B cell (primary cell): ENCODE data around the gene NOS1AP. TPM values are rescaled to one million over a fixed set of nuclear protein-coding genes. Genes with fewer than 3 reads are reported as not detected.

Experiments
- ATAC-seq: fragments of 200-7000 bp; cut with Tn5 transposase; one replicate; pipeline ENCODE4 v1.10.0; 2021; ENCODE audit warnings: low read depth, mild to moderate bottlenecking, moderate number of reproducible peaks, moderate library complexity
- CTCF ChIA-PET: fragments of 350-600 bp; sonication (Branson Sonifier 250); formaldehyde crosslinking; loops from one replicate; lab custom pipeline; 2021; ENCODE audit warnings: antibody characterized with exemption, inconsistent platforms; lab: Charles Lee
- POLR2A ChIA-PET: fragments of 350-600 bp; sonication (Branson Sonifier 250); formaldehyde crosslinking; loops from one replicate; lab custom pipeline; 2021; ENCODE audit warnings: antibody characterized with exemption; lab: Charles Lee
- DNase-seq: peaks from one replicate; pipeline ENCODE4 v3.0.0; 2013
- H2AFZ ChIP-seq: 2 replicates; pipeline ENCODE4 v1.6.1; 2012; ENCODE audit warnings: mild to moderate bottlenecking, low read depth, low read length; ENCODE audit not compliant: insufficient read depth, poor library complexity, severe bottlenecking
- H3K27ac ChIP-seq, 2 donors: 1 replicate in 1 of 2; 2 replicates in 1 of 2; pipeline ENCODE4 v1.5.1; 2012 to 2013; ENCODE audit warnings: low read length in 2 of 2, mild to moderate bottlenecking in 2 of 2, moderate library complexity in 1 of 2
- H3K27me3 ChIP-seq, 4 experiments: fragments of 200-600 bp in 1 of 4; sonication (generic) in 1 of 4; replicated peaks in 1 of 4; 1 replicate in 2 of 4; 2 replicates in 2 of 4; pipeline versions ENCODE4 v1.6.1 to v1.7.0; 2013 to 2016; ENCODE audit warnings: low read length in 3 of 4, mild to moderate bottlenecking in 2 of 4, mixed read lengths in 1 of 4, moderate library complexity in 1 of 4; ENCODE audit not compliant: insufficient read depth in 4 of 4, control insufficient read depth in 3 of 4; ENCODE audit errors: control extremely low read depth in 1 of 4
- H3K36me3 ChIP-seq, 2 experiments: replicated peaks in 1 of 2; 1 replicate in 1 of 2; 2 replicates in 1 of 2; pipeline versions ENCODE4 v1.6.1 to v1.7.1; 2013; ENCODE audit warnings: low read length in 1 of 2; ENCODE audit not compliant: insufficient read depth in 2 of 2, control insufficient read depth in 1 of 2; ENCODE audit errors: control extremely low read depth in 1 of 2, extremely low read depth in 1 of 2
- H3K4me1 ChIP-seq, 2 donors: fragments of 200-600 bp in 1 of 2; sonication (generic) in 1 of 2; 1 replicate in 1 of 2; 2 replicates in 1 of 2; pipeline versions ENCODE4 v1.5.1 to v1.6.1; 2013 to 2017; ENCODE audit warnings: low read length in 2 of 2; ENCODE audit not compliant: control insufficient read depth in 2 of 2, insufficient read depth in 2 of 2
- H3K4me2 ChIP-seq: replicated peaks from 2 replicates; pipeline ENCODE3; 2012; ENCODE audit warnings: mild to moderate bottlenecking, low read depth, low read length; ENCODE audit not compliant: poor library complexity, severe bottlenecking
- H3K4me3 ChIP-seq, 5 experiments: fragments of 200-600 bp in 1 of 5; sonication (generic) in 1 of 5; 1 replicate in 3 of 5; 2 replicates in 2 of 5; pipeline versions ENCODE4 v1.5.1 to v1.7.0; 2011 to 2016; ENCODE audit warnings: low read length in 4 of 5, mild to moderate bottlenecking in 4 of 5, low read depth in 2 of 5, control low read depth in 1 of 5, moderate library complexity in 1 of 5; ENCODE audit not compliant: insufficient read depth in 1 of 5; ENCODE audit errors: control extremely low read depth in 1 of 5, extremely low read depth in 1 of 5
- H3K79me2 ChIP-seq: fragments of 200-600 bp; sonication (generic); one replicate; pipeline ENCODE4 v1.6.0; 2016; ENCODE audit warnings: low read length; ENCODE audit not compliant: control insufficient read depth, insufficient read depth
- H3K9ac ChIP-seq: fragments of 200-600 bp; sonication (generic); 2 replicates; pipeline ENCODE4 v1.6.1; 2017; ENCODE audit warnings: mild to moderate bottlenecking, low read length, moderate library complexity
- H3K9me3 ChIP-seq, 3 donors: one replicate each; pipeline versions ENCODE4 v1.6.1 to v1.7.1; 2013; ENCODE audit warnings: low read length in 2 of 3; ENCODE audit not compliant: control insufficient read depth in 2 of 3, insufficient read depth in 1 of 3; ENCODE audit errors: control extremely low read depth in 1 of 3
- H4K20me1 ChIP-seq: 2 replicates; pipeline ENCODE4 v1.6.0; 2012; ENCODE audit warnings: mild to moderate bottlenecking, low read length; ENCODE audit not compliant: insufficient read depth, control insufficient read depth, poor library complexity, severe bottlenecking
- H3K27ac Mint-ChIP-seq: one replicate; pipeline ENCODE4 v1.8.0; 2021; ENCODE audit warnings: mixed read lengths
- H3K27me3 Mint-ChIP-seq: one replicate; pipeline ENCODE4 v1.8.0; 2021; ENCODE audit warnings: mixed read lengths
- H3K4me1 Mint-ChIP-seq: one replicate; pipeline ENCODE4 v1.8.0; 2021; ENCODE audit warnings: mixed read lengths
- H3K4me3 Mint-ChIP-seq: one replicate; pipeline ENCODE4 v1.8.0; 2021; ENCODE audit warnings: mixed read lengths
- H3K9me3 Mint-ChIP-seq: one replicate; pipeline ENCODE4 v1.8.0; 2022; ENCODE audit warnings: mixed read lengths; ENCODE audit not compliant: insufficient read depth
- EZH2 ChIP-seq: IDR thresholded peaks from 2 replicates; pipeline ENCODE4 v1.6.1; 2012; ENCODE audit warnings: borderline replicate concordance, low read depth, mild to moderate bottlenecking, moderate library complexity, low read length; ENCODE audit not compliant: insufficient read depth, poor library complexity, severe bottlenecking
- WGBS: methylation state at CpG from one replicate; pipeline ENCODE4 v1.1.5; 2013; ENCODE audit warnings: missing lambda C conversion rate; ENCODE audit not compliant: insufficient coverage; 5-methylcytosine and 5-hydroxymethylcytosine counted together
- intact Hi-C: fragments of 100-400 bp; cut with micrococcal nuclease; formaldehyde crosslinking; loops from one replicate; pipeline ENCODE4 v1.10.0; 2022
- polyA plus RNA-seq: library from polyadenylated mRNA; depleted of rRNA; stranded (reverse); fragments of >200 nt; gene quantifications from 2 replicates; pipeline ENCODE4 v1.2.3, GENCODE V29; 2012
- total RNA-seq, 2 donors: library from RNA; stranded (reverse); fragments of 120-200 nt in 1 of 2; gene quantifications; 1 replicate in 1 of 2; 2 replicates in 1 of 2; pipeline versions ENCODE4 v1.2.3 to v1.2.4, GENCODE V29; 2013 to 2022
- TF ChIP-seq, protein P1 (sequence below): fragments of 200-600 bp; IDR thresholded peaks from one replicate; pipeline ENCODE4 v1.8.0; 2022; ENCODE audit warnings: antibody characterized with exemption, mild to moderate bottlenecking

NOS1AP gene
- total and polyA plus RNA-seq, 2 donors (not counting 1 experiment from before 2014, with no cell fraction given): 0.32 TPM; not detected in 1

DNA sequence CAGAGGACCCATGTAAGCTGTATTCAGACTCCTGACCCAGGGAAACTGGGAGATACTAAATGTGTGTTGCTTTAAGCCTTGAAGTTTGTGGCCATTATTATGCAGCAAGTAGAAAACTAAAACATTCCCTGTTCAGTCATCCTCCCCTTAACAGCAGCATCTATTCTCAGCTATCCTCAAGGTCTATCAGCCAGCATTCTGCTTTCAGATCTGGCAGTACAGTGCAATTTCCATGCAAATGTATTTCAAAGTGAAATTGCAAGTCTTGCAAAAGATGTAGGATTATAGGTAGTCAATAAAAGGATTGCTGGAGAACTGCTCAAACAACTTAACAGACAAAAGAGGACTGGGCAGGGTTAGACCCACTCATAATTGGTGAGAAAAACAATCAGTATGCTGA lies 111.3 kb downstream of the NOS1AP start:
- Mint-ChIP-seq H3K27ac (no peak overlapping the region), H3K4me3 (no peak overlapping the region), H3K9me3 (no peaks in the 10 kb centered on the region), H3K27me3 (peaks cover 4% of the 10 kb centered on the region), H3K4me1 (no peaks in the 10 kb centered on the region)
- Histone ChIP-seq H3K4me2 (no peak overlapping the region), H3K4me3 (no peak overlapping the region), H3K27ac (no peak overlapping the region), H3K9me3 (no peaks in the 10 kb centered on the region), H3K36me3 (no peaks in the 10 kb centered on the region), H3K79me2 (no peaks in the 10 kb centered on the region), H4K20me1 (no peaks in the 10 kb centered on the region), H3K9ac (no peak overlapping the region), H2AFZ (no peak overlapping the region), H3K27me3 (no peaks in the 10 kb centered on the region), H3K4me1 (no peaks in the 10 kb centered on the region)
- ChIA-PET POLR2A (no interaction called here), CTCF (no interaction called here)
- no peak for TF ChIP-seq EZH2
- DNase-seq (no peak), ATAC-seq (no peak)
- intact Hi-C loops: no loop called here

DNA sequence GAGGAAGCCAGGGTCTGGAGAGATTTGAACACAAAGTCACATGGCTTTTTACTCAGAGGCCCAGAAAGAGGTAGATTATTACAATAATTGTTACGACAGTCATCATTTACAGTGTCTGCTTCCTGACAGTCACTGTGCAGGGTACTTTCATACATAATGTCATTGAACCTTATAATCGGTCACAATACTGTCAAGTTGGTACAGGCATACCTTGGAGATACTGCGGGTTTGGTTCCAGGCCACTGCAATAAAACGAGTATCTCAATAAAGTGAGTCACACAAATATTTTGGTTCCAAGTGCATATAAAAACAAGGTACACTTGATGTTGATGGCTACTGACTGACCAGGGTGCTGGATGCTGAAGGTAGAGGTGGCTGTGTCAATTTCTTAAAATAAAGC lies 112.6 kb downstream of the NOS1AP start:
- 90% methylated on average over 2 of the region's 4 CpGs for WGBS
- no peaks in the 10 kb centered on the region for H3K79me2 ChIP-seq
- no peak overlapping the region for H3K4me2 ChIP-seq
- Mint-ChIP-seq H3K27me3 (peaks cover 6% of the 10 kb centered on the region), H3K4me3 (no peak overlapping the region), H3K9me3 (no peaks in the 10 kb centered on the region), H3K27ac (no peak overlapping the region), H3K4me1 (no peaks in the 10 kb centered on the region)
- ChIA-PET POLR2A (no interaction called here), CTCF (no interaction called here)
- H3K9me3 ChIP-seq: peaks cover 0 to 3% (median 3%) of the 10 kb centered on the region in 3 donors
- intact Hi-C loops: no loop called here
- no peak overlapping the region for H2AFZ ChIP-seq
- no peaks in the 10 kb centered on the region for H3K36me3 ChIP-seq
- H3K9ac ChIP-seq: no peak overlapping the region
- no peak for TF ChIP-seq EZH2
- TF ChIP-seq, protein P1, sequence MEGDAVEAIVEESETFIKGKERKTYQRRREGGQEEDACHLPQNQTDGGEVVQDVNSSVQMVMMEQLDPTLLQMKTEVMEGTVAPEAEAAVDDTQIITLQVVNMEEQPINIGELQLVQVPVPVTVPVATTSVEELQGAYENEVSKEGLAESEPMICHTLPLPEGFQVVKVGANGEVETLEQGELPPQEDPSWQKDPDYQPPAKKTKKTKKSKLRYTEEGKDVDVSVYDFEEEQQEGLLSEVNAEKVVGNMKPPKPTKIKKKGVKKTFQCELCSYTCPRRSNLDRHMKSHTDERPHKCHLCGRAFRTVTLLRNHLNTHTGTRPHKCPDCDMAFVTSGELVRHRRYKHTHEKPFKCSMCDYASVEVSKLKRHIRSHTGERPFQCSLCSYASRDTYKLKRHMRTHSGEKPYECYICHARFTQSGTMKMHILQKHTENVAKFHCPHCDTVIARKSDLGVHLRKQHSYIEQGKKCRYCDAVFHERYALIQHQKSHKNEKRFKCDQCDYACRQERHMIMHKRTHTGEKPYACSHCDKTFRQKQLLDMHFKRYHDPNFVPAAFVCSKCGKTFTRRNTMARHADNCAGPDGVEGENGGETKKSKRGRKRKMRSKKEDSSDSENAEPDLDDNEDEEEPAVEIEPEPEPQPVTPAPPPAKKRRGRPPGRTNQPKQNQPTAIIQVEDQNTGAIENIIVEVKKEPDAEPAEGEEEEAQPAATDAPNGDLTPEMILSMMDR: no peak
- no peaks in the 10 kb centered on the region for H3K27me3 ChIP-seq
- DNase-seq (no peak), ATAC-seq (no peak)
- H3K4me3 ChIP-seq: no peak overlapping the region
- H4K20me1 ChIP-seq: no peaks in the 10 kb centered on the region
- no peak overlapping the region for H3K27ac ChIP-seq
- H3K4me1 ChIP-seq: no peaks in the 10 kb centered on the region
